Endothelial cell of umbilical vein (primary cell): Measurements from ENCODE around the gene MAP4K4. TPM values are rescaled to one million over a fixed set of nuclear protein-coding genes. Genes with fewer than 3 reads are reported as not detected.

ENCODE experiments used
- BruUV-seq: library from RNA; stranded (reverse); fragments of 400-500 nt; replicated peaks from 2 replicates; lab custom pipeline; 2021; lab: Mats Ljungman, UMichigan
- CTCF ChIA-PET: fragments of 300-600, 350-600 bp; sonication (Branson Sonifier 250); formaldehyde crosslinking; loops from one replicate; lab custom pipeline; 2021; ENCODE audit warnings: antibody characterized with exemption, inconsistent platforms; lab: Charles Lee
- POLR2A ChIA-PET: fragments of 300-600, 350-600 bp; sonication (Branson Sonifier 250); formaldehyde crosslinking; loops from one replicate; lab custom pipeline; 2021; ENCODE audit warnings: antibody characterized with exemption, inconsistent platforms; lab: Charles Lee
- DNase-seq: peaks from one replicate; pipeline ENCODE4 v3.0.0-alpha.2; 2011; ENCODE audit warnings: low read depth, low spot score
- FAIRE-seq: peaks from 2 replicates; lab custom pipeline; 2011; peaks lifted over from hg19 to GRCh38; lab: Jason Lieb, UNC
- H2AFZ ChIP-seq: 2 replicates; pipeline ENCODE4 v1.6.0; 2012; ENCODE audit warnings: low read depth, low read length, control low read depth, inconsistent platforms
- H3K27ac ChIP-seq: 2 replicates; pipeline ENCODE4 v1.5.1; 2011; ENCODE audit warnings: low read depth, mild to moderate bottlenecking, control low read depth, low read length, moderate library complexity; ENCODE audit not compliant: insufficient read depth
- H3K27me3 ChIP-seq, 2 experiments: 2 replicates each; pipeline versions ENCODE4 v1.6.0 to v1.6.1; 2011; ENCODE audit warnings: low read length in 2 of 2, mixed read lengths in 1 of 2; ENCODE audit not compliant: control insufficient read depth in 2 of 2, insufficient read depth in 2 of 2
- H3K36me3 ChIP-seq, 2 experiments: 2 replicates in 1 of 2; 3 replicates in 1 of 2; pipeline ENCODE4 v1.5.1; 2011; ENCODE audit warnings: low read length in 2 of 2, mild to moderate bottlenecking in 1 of 2, moderate library complexity in 1 of 2; ENCODE audit not compliant: control insufficient read depth in 2 of 2, insufficient read depth in 2 of 2; ENCODE audit errors: extremely low read depth in 1 of 2
- H3K4me1 ChIP-seq: 3 replicates; pipeline ENCODE4 v1.5.1; 2011; ENCODE audit warnings: mild to moderate bottlenecking, low read length; ENCODE audit not compliant: control insufficient read depth, insufficient read depth; ENCODE audit errors: extremely low read depth
- H3K4me2 ChIP-seq: 2 replicates; pipeline ENCODE4 v1.6.1; 2011; ENCODE audit warnings: low read length, control low read depth, mixed read lengths; ENCODE audit not compliant: insufficient read depth
- H3K4me3 ChIP-seq, 3 experiments: fragments of 200-600 bp in 1 of 3; sonication (generic), shearing (Covaris generic) in 1 of 3; replicated peaks in 1 of 3; 2 replicates each; pipeline ENCODE4 v1.5.1; 2011 to 2016; ENCODE audit warnings: control low read depth in 3 of 3, low read length in 3 of 3, mild to moderate bottlenecking in 2 of 3, inconsistent platforms in 1 of 3, low read depth in 1 of 3, moderate library complexity in 1 of 3; ENCODE audit not compliant: insufficient read depth in 1 of 3
- H3K79me2 ChIP-seq: 2 replicates; pipeline ENCODE4 v1.6.0; 2012; ENCODE audit warnings: low read length, inconsistent platforms; ENCODE audit not compliant: control insufficient read depth, insufficient read depth
- H3K9ac ChIP-seq: replicated peaks from 2 replicates; pipeline ENCODE3; 2011; ENCODE audit warnings: low read length, control low read depth; ENCODE audit not compliant: insufficient read depth; ENCODE audit errors: extremely low read depth
- H3K9me1 ChIP-seq: replicated peaks from 3 replicates; pipeline ENCODE4 v1.6.0; 2011; ENCODE audit warnings: mild to moderate bottlenecking, low read length; ENCODE audit not compliant: control insufficient read depth, insufficient read depth; ENCODE audit errors: extremely low read depth
- H3K9me3 ChIP-seq: replicated peaks from 2 replicates; pipeline ENCODE4 v1.5.1; 2012; ENCODE audit warnings: low read length, inconsistent platforms; ENCODE audit not compliant: control insufficient read depth, insufficient read depth
- H4K20me1 ChIP-seq: replicated peaks from 2 replicates; pipeline ENCODE3; 2011; ENCODE audit warnings: mild to moderate bottlenecking, low read length; ENCODE audit not compliant: control insufficient read depth, insufficient read depth; ENCODE audit errors: extremely low read depth
- EZH2 ChIP-seq: IDR thresholded peaks from 2 replicates; pipeline ENCODE4 v1.6.1; 2012; ENCODE audit warnings: borderline replicate concordance, low read depth, mild to moderate bottlenecking, moderate library complexity, low read length, inconsistent platforms; ENCODE audit not compliant: severe bottlenecking
- FOS ChIP-seq: IDR thresholded peaks from 2 replicates; pipeline ENCODE4 v1.6.1; 2011; ENCODE audit warnings: mild to moderate bottlenecking, low read length, moderate library complexity, borderline replicate concordance; ENCODE audit not compliant: insufficient read depth
- GATA2 ChIP-seq: IDR thresholded peaks from 2 replicates; pipeline ENCODE4 v1.7.0; 2011; ENCODE audit warnings: low read depth, mild to moderate bottlenecking, moderate library complexity, mixed read lengths, low read length; ENCODE audit not compliant: insufficient read length, insufficient read depth
- JUN ChIP-seq: IDR thresholded peaks from 2 replicates; pipeline ENCODE4 v1.6.1; 2011; ENCODE audit warnings: borderline replicate concordance, low read depth; ENCODE audit not compliant: insufficient read length, insufficient read depth
- MYC ChIP-seq: IDR thresholded peaks from one replicate; pipeline ENCODE4 v1.6.1; 2011; ENCODE audit warnings: mild to moderate bottlenecking, low read depth, low read length
- POLR2A ChIP-seq: IDR thresholded peaks from 2 replicates; pipeline ENCODE4 v1.6.1; 2012; ENCODE audit warnings: low read depth, mild to moderate bottlenecking, control low read depth, low read length
- POLR2AphosphoS5 ChIP-seq: IDR thresholded peaks from 2 replicates; pipeline ENCODE4 v1.6.1; 2012; ENCODE audit warnings: low read depth, mild to moderate bottlenecking, control low read depth, low read length, moderate library complexity; ENCODE audit not compliant: insufficient read depth
- dilution Hi-C: fragments of 300-500 bp; cut with MboI; formaldehyde crosslinking; loops from one replicate; pipeline ENCODE4 v1.15.0; 2019; ENCODE audit warnings: low sequenced_read_pairs; ENCODE audit not compliant: extremely low pct_ligation_motif_present
- intact Hi-C: fragments of 100-400 bp; cut with micrococcal nuclease; formaldehyde crosslinking; loops from one replicate; pipeline ENCODE4 v1.10.0; 2022
- polyA plus RNA-seq, 4 experiments: library from polyadenylated mRNA; depleted of rRNA in 3 of 4; stranded (reverse) in 3 of 4; unstranded in 1 of 4; fragments of >200 nt; gene quantifications; 2 replicates each; pipeline versions ENCODE4 v1.2.1 to v1.2.3, GENCODE V29; 2011 to 2012; ENCODE audit warnings: missing spikeins in 1 of 4
- total RNA-seq: library from RNA; stranded (reverse); gene quantifications from 2 replicates; pipeline ENCODE4 v1.2.3, GENCODE V29; 2021
- TF ChIP-seq, protein P1 (sequence below): IDR thresholded peaks from 2 replicates; pipeline ENCODE4 v1.6.1; 2011; ENCODE audit not compliant: insufficient read depth, insufficient read length
- TF ChIP-seq, protein P2 (sequence below), 2 donors: IDR thresholded peaks; 1 replicate in 1 of 2; 2 replicates in 1 of 2; pipeline ENCODE4 v1.5.1; 2011; ENCODE audit warnings: low read length in 2 of 2, mild to moderate bottlenecking in 2 of 2, moderate library complexity in 2 of 2, control low read depth in 1 of 2, inconsistent platforms in 1 of 2, low read depth in 1 of 2; ENCODE audit not compliant: insufficient read depth in 1 of 2; ENCODE audit errors: extremely low read depth in 1 of 2

The MAP4K4 gene
- total and polyA plus RNA-seq, 2 donors (not counting 3 experiments of a cell fraction or from before 2014, with no cell fraction given): 79.4 to 269 TPM

DNA sequence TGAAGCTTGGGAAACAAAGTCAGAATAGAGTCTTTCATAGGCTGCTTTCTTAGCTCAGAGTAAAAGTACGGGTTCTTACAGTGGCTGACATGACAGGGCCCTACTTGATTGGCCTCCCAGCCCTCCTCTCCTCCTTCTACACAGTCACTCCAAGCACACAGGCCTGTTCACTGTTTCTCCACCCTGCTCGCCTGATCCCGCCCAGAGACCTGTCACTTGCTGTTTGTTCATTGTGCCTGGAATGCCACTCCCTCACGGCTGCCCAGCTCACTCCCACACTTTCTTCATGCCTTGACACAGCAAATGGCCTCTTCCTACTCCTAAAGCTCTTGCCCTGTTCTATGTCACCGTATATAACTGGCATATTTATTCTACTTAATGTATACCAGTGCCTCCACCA lies 104.8 kb downstream of the MAP4K4 start:
- dilution Hi-C loops (no loop called here), intact Hi-C loops (no loop called here)
- Histone ChIP-seq H3K9me1 (no peaks in the 10 kb centered on the region), H3K9me3 (no peaks in the 10 kb centered on the region), H3K9ac (no peak overlapping the region), H2AFZ (no peak overlapping the region), H3K79me2 (peaks cover 96% of the 10 kb centered on the region), H4K20me1 (peaks cover 12% of the 10 kb centered on the region), H3K4me1 (peaks cover 44% of the 10 kb centered on the region), H3K4me3 (no peak overlapping the region), H3K27ac (no peak overlapping the region), H3K36me3 (no peaks in the 10 kb centered on the region), H3K27me3 (no peaks in the 10 kb centered on the region), H3K4me2 (no peak overlapping the region)
- POLR2A ChIA-PET: no interaction called here
- TF ChIP-seq JUN (no peak), POLR2A (no peak), FOS (no peak), GATA2 (no peak), EZH2 (no peak), POLR2AphosphoS5 (no peak)
- TF ChIP-seq, protein P1, sequence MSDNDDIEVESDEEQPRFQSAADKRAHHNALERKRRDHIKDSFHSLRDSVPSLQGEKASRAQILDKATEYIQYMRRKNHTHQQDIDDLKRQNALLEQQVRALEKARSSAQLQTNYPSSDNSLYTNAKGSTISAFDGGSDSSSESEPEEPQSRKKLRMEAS: no peak
- no TSS peak for BruUV-seq
- CTCF ChIA-PET: no interaction called here
- DNase-seq (no peak), FAIRE-seq (no peak)

DNA sequence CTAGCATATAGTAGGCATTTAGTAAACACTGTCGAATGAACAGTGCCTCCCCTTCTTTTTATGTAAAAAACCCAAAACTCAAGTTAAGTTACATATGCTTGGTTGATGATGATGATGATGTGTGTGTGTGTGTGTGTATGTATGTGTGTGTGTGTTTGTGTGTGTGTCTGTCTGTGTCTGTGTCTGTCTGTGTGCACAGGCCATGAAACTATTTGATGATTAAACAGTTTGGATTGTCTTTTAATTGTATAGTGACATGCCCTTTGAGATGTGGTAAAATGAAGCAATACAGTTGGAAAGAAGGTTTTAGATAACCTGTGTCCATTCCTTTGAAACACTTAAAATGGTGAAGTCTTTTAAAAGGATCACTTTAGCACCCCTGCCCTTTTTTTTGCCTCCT lies 105.6 kb downstream of the MAP4K4 start:
- POLR2A ChIA-PET: no interaction called here
- intact Hi-C loops (no loop called here), dilution Hi-C loops (no loop called here)
- Histone ChIP-seq H3K4me1 (peaks cover 46% of the 10 kb centered on the region), H3K27me3 (no peaks in the 10 kb centered on the region), H3K79me2 (peaks cover 96% of the 10 kb centered on the region), H3K9ac (no peak overlapping the region), H3K27ac (no peak overlapping the region), H3K4me2 (no peak overlapping the region), H2AFZ (no peak overlapping the region), H3K9me1 (no peaks in the 10 kb centered on the region), H3K4me3 (no peak overlapping the region), H4K20me1 (peaks cover 13% of the 10 kb centered on the region), H3K36me3 (no peaks in the 10 kb centered on the region), H3K9me3 (no peaks in the 10 kb centered on the region)
- FAIRE-seq (no peak), DNase-seq (no peak)
- no peak for TF ChIP-seq GATA2
- TF ChIP-seq POLR2A: no peak
- no peak for TF ChIP-seq EZH2
- no peak for TF ChIP-seq FOS
- TF ChIP-seq, protein P1: no peak
- no peak for TF ChIP-seq JUN
- TF ChIP-seq POLR2AphosphoS5: no peak
- TF ChIP-seq, protein P2, sequence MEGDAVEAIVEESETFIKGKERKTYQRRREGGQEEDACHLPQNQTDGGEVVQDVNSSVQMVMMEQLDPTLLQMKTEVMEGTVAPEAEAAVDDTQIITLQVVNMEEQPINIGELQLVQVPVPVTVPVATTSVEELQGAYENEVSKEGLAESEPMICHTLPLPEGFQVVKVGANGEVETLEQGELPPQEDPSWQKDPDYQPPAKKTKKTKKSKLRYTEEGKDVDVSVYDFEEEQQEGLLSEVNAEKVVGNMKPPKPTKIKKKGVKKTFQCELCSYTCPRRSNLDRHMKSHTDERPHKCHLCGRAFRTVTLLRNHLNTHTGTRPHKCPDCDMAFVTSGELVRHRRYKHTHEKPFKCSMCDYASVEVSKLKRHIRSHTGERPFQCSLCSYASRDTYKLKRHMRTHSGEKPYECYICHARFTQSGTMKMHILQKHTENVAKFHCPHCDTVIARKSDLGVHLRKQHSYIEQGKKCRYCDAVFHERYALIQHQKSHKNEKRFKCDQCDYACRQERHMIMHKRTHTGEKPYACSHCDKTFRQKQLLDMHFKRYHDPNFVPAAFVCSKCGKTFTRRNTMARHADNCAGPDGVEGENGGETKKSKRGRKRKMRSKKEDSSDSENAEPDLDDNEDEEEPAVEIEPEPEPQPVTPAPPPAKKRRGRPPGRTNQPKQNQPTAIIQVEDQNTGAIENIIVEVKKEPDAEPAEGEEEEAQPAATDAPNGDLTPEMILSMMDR (IDR thresholded peaks at IDR 0.05; ENCODE audit: extremely low read depth in 1 of 2, insufficient read depth in 1 of 2, low read depth in 1 of 2, low read length in 2 of 2): no peak
- no peak for TF ChIP-seq MYC
- no TSS peak for BruUV-seq
- CTCF ChIA-PET: interaction anchor here (1.7 kb wide), 1 partner anchor 28 kb away, joined by 10 read pairs; no protein-coding TSS in a partner anchor
